HL-60 (cell line): ENCODE data around the gene DONSON.

ENCODE experiments used
- GABPA ChIP-seq: IDR thresholded peaks from 2 replicates; pipeline ENCODE4 v1.6.1; 2012; ENCODE audit warnings: low read depth
- SPI1 ChIP-seq: IDR thresholded peaks from 2 replicates; pipeline ENCODE4 v1.6.1; 2012; ENCODE audit warnings: low read depth, mild to moderate bottlenecking, borderline replicate concordance
- TF ChIP-seq, protein P1 (sequence below): IDR thresholded peaks from one replicate; pipeline ENCODE4 v1.5.1; 2011; ENCODE audit warnings: low read length, control low read depth, inconsistent platforms; ENCODE audit not compliant: insufficient read depth
- TF ChIP-seq, protein P2 (sequence below): IDR thresholded peaks from 2 replicates; pipeline ENCODE4 v1.6.1; 2012; ENCODE audit warnings: low read depth; ENCODE audit not compliant: insufficient replicate concordance

DNA sequence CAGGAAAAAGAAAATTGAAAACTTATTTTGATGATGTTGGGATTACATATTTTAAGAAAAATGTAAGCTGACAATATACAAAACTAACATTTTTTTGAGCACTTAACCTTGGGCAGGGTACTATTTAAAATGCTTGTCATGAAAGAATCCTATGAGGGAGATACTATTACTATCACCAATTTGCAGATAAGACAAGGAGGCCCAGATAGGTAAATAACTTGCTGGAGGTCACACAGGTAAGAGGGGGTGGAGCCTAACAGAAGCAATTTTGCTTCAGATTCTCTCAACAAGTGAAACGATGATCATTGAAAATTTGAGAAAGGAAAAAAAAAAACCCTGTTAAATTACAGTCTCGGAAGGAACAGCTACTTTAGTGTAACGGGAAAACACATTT lies 47.8 kb downstream of the DONSON start:
- TF ChIP-seq, protein P1, sequence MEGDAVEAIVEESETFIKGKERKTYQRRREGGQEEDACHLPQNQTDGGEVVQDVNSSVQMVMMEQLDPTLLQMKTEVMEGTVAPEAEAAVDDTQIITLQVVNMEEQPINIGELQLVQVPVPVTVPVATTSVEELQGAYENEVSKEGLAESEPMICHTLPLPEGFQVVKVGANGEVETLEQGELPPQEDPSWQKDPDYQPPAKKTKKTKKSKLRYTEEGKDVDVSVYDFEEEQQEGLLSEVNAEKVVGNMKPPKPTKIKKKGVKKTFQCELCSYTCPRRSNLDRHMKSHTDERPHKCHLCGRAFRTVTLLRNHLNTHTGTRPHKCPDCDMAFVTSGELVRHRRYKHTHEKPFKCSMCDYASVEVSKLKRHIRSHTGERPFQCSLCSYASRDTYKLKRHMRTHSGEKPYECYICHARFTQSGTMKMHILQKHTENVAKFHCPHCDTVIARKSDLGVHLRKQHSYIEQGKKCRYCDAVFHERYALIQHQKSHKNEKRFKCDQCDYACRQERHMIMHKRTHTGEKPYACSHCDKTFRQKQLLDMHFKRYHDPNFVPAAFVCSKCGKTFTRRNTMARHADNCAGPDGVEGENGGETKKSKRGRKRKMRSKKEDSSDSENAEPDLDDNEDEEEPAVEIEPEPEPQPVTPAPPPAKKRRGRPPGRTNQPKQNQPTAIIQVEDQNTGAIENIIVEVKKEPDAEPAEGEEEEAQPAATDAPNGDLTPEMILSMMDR, result no peak
- no peak for TF ChIP-seq SPI1
- TF ChIP-seq, protein P2, sequence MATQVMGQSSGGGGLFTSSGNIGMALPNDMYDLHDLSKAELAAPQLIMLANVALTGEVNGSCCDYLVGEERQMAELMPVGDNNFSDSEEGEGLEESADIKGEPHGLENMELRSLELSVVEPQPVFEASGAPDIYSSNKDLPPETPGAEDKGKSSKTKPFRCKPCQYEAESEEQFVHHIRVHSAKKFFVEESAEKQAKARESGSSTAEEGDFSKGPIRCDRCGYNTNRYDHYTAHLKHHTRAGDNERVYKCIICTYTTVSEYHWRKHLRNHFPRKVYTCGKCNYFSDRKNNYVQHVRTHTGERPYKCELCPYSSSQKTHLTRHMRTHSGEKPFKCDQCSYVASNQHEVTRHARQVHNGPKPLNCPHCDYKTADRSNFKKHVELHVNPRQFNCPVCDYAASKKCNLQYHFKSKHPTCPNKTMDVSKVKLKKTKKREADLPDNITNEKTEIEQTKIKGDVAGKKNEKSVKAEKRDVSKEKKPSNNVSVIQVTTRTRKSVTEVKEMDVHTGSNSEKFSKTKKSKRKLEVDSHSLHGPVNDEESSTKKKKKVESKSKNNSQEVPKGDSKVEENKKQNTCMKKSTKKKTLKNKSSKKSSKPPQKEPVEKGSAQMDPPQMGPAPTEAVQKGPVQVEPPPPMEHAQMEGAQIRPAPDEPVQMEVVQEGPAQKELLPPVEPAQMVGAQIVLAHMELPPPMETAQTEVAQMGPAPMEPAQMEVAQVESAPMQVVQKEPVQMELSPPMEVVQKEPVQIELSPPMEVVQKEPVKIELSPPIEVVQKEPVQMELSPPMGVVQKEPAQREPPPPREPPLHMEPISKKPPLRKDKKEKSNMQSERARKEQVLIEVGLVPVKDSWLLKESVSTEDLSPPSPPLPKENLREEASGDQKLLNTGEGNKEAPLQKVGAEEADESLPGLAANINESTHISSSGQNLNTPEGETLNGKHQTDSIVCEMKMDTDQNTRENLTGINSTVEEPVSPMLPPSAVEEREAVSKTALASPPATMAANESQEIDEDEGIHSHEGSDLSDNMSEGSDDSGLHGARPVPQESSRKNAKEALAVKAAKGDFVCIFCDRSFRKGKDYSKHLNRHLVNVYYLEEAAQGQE, result no peak
- TF ChIP-seq GABPA, result no peak
